GM19099 (cell line): ENCODE measurements around the gene EXOC4.

Source experiments
- POLR2A ChIP-seq: IDR thresholded peaks from 3 replicates; pipeline ENCODE4 v1.6.1; 2011; ENCODE audit warnings: low read depth; ENCODE audit not compliant: insufficient read length; ENCODE audit errors: extremely low read depth

EXOC4 gene

DNA sequence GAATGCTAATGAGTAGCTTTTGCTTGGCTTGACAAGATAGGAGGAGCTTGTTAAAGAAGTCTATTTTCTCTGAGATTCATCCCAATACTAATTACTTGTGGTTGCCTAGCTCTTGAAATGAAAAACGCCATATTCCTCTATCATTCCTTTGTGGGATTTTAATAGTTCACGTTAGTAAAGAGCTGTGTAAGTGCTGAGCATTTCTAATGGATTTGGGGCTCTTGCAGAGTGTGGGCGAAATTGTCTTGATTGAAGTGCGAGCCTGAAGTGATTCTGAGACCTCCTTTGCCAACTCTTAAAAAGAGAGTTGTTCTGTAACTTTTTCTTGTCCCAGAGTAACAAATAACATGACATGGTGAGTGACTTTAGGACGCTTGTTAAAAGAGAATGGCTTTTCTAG, 45.2 kb downstream of the EXOC4 start:
- no peak for TF ChIP-seq POLR2A

DNA sequence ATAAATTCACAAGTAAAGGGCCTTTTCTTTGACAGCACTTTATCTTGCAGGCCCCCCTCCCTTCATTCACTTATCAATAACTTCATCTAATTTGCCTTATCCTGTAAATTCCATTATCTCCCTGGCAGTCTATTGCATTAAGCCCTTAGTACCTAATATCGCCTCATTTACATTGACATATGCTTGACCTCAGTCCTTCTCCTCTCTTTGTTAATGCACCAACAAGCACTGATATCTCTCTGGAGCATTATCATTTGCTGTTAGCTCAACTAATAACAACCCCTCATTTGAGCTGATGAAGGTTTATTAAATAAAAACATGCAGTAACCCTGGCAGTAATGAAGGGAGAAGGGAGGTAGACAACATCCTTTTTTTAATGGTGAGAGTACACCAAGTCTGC, 46.8 kb downstream of the EXOC4 start:
- no peak for TF ChIP-seq POLR2A

DNA sequence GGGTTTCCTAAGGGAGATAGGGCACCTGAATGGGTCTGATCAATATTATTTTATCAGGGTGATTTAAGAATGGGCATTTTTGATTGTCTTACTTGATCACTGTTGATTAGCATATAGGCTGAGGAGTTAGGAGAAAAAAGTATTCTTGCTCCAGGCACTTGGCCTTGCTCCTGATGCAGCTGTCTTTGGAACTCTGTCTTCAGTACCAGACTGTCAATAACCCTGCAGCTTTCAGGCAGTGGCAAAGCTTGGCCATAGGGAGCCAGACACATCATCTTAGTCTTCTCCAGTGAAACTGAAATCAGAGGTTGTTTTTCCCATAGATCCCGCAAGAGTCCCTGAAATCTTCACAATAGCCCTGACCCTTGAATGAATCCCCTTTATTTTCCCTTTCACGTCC, 47.2 kb downstream of the EXOC4 start:
- no peak for TF ChIP-seq POLR2A

DNA sequence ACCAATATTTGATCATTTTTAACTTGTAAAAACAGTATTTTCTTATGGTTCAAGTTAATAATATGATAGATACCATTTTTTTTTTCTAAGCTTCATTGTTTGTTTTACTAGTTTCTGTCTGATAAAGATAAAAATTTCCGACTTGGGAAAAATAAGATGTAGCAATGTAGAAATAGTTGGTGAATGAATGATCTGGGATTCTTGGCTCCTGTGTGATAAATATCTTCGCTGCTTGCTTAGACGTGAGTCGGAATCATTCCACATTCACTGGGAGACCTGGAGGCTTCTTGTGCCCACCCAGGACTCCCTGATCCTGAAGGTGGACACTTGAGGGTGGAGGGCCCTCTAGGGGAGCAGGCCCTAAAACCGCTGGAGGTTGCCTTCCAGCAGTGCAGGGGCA, 47.9 kb downstream of the EXOC4 start:
- TF ChIP-seq POLR2A: no peak

DNA sequence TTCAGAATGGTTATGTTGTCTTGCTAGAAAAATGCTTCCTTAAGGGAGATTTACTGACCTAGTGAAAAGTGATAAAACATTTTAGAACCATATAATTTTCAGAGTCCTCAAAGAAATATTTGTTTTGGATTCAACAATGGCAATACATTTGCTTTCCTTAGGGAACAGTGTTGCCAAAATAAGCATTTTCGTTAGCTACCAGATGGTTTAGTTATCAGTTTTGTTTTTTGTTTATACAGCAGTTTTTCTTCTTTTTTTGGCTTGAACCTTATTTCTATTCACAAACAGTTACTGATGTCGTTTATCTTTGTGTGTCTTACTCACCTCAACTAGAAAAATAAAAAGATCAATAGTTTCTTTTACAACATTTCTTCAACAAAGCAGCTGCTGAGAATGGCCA, 48.6 kb downstream of the EXOC4 start:
- TF ChIP-seq POLR2A: no peak

DNA sequence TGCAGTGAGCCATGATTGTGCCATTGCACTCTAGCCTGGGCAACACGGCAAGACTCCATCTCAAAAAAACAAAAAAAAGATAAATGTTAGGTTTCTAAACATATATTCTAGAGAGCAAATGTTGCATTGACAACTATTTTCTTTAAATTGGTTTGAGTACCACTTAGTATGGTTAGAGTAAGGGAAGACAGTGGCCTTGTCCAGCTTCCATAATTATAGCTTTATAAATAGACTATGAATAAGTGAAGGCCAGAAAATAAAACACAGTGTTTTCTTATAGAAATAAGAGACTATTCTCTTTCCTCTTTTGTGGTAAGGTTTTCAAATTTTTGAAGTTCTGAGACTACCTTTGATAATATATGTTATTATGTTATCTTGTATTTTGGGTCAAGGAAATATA, 50.5 kb downstream of the EXOC4 start:
- TF ChIP-seq POLR2A: no peak

DNA sequence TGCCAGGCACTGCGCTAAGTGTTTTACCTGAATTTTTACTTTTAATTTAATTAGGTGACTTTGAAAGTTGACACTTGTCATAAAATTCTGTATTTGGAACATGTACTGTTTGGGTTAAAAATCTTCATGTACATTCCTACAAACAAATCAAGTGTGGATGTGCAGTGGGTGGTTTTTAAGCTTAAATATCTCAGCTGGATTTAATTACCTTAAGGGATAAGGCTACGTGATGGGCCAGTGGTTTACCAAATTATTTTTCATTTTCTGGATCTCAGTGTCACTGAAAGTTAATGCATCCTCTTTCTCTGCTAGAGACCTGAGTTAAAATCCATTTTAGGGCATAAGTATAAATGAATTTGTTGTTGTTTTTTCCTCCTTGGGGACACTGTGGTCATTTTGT, 51.1 kb downstream of the EXOC4 start:
- no peak for TF ChIP-seq POLR2A

DNA sequence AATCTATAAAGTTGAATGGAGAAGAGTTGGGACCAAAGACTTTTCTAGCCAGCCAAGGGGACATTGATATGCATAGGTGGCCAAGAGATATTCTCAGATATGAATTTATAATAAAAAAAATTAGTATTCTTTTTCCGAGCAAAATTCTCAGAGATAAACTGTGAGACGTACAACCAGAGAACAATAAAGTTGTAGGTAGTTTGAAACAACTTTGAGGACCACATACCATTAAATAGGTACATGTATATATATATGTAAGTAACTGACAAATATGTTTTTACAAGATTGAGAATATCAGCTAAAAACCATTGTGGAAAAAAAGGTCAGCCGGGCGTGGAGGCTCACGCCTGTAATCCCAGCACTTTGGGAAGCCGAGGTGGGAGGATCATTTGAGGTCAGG, 56.5 kb downstream of the EXOC4 start:
- TF ChIP-seq POLR2A: no peak

DNA sequence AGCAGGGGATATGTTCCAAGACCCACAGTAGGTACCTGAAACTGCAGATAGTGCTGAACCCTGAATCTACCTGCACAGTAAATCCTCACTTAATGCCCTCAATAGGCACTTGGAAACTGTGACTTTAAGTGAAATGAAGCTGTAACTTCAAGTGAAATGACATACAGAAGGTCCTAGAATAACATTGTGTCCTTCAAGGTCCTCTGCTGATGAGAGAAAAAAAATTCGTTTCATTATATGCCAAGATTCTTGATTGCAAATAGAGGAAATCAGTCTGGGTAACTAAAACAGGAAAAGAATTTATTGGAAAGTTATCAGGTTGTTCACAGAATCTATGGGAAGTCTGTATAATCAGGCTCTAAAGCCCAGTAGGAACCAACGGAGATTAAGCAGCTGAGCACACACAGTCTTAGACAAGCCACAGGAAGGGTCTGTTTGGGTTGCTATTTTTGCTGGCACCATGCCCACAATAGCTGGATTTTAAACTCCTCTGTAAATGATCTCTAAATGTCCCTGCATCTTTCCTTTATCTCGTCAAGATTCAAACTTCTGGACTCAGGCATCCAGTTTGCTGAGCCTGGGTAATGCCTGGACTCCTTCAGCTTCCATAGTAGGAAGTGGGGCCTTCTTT, 57.5 kb downstream of the EXOC4 start:
- no peak for TF ChIP-seq POLR2A

DNA sequence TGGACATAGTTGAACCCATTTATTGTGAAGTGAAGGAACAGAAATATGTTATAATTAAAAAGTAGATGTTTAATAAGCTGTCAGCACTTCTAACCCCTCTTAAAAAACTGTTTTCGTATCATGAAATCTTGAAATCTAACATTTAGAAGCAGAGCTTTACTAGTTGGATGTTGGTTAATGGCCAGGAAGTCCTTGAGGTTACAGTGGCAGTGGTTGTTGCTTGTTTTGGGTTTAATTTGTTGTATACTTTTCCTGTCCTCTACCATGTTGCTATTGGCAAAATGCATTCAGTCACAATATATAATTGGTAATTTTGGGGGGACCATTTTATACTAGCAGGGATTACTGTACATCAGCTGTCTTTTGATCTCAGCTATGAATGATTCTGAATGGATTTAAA, 60.7 kb downstream of the EXOC4 start:
- no peak for TF ChIP-seq POLR2A

DNA sequence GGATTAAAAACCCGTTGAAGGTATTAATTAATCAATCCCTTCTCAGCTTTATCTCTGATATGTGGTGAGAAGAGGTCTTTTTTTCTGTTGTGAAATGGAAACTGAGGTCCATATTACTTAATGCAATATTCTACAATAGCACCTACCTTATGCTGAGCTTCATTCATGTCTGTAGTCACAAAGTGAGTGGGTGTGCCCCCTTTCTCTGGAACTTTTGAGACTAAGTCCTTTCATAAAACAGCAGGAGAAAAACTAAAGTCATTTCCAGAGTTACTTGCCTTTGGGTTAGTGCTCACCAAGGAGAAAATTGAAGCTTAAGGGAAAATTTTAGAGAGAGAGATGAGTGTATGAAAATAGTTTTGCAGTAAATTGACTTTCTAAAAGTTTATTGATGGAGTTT, 61.2 kb downstream of the EXOC4 start:
- no peak for TF ChIP-seq POLR2A

DNA sequence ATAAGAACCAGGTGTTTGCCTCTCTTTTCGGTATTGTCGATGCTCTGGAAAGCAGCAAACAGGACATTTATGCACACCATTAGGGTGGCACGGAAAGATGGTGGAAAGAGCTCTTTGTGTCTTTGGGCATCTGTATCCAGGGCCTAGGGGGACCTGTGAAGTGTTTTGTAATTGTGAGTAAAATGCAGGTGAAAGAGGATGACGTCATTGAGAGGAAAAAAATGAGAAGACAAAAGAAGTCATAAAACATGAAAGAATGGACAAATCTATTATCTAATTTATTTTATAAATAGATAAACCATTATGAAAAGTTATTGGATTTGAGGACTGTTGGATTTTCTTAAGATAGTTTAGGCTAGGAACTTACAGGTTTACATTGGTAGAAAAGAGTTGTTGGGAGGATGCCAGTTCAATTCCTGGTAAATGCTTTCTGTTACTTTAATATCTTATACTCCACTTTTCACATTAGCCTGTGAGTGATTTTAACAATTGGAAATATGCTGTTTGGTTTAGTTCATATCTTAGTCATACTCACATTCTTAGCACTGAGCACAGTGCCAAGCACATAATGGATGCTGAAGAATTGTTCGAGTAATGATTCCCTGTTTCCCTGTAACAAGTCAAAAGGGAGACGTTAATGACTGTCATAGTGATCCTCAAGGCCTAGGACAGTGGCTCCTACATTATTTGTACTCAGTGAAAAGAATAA, 62.6 kb downstream of the EXOC4 start:
- TF ChIP-seq POLR2A: no peak

DNA sequence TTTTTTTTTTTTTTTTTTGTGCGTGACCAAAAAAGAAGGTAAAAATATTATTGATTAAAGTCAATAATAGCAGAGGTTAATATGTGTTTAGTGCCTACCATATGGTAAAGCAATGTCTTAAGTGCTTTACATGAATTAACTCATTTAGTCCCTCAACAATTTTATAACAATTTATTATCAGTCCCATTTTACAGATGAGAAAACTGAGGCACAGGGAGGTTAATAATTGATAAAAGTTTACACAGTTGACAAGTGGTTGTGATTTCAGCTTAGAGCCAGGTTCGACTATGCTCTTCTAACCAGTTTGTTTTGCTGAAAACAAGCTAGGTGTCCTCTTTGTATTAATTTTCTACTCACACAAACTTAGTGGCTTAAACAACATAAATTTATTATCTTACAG, 67.0 kb downstream of the EXOC4 start:
- no peak for TF ChIP-seq POLR2A

DNA sequence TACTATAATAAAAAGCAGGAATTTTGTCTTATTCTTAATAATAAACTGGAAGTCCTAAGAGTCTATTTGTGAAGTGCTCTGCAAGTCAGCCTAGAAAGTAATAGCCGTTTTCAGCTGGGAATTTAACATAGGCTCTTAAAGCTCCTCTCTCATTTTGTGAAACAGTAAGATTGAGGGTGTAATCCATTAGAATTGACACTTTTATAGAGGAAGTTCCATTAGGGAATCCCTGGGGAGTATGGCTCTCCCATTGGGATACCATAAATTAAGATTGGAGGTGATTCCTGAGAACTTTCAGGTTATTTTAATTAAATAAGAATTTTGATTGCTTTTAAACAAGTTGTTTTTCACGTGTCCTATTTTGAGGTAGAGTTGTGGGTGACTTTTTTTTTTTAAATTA, 68.0 kb downstream of the EXOC4 start:
- TF ChIP-seq POLR2A: no peak

DNA sequence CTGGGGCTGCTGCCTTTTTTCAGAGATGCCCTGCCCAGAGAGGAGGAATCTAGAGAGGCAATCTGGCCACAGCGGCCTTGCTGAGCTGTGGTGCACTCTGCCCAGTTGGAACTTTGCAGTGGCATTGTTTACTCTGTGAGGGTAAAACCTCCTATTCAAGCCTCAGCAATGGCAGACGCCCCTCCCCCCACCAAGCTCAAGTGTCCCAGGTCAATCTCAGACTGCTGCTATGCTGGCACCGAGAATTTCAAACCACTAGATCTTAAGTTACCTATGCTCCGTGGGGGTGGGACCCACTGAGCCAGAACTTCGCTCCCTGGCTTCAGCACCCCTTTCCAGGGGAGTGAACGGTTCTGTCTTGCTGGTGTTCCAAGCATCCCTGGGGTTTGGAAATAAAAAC, 77.2 kb downstream of the EXOC4 start:
- no peak for TF ChIP-seq POLR2A

DNA sequence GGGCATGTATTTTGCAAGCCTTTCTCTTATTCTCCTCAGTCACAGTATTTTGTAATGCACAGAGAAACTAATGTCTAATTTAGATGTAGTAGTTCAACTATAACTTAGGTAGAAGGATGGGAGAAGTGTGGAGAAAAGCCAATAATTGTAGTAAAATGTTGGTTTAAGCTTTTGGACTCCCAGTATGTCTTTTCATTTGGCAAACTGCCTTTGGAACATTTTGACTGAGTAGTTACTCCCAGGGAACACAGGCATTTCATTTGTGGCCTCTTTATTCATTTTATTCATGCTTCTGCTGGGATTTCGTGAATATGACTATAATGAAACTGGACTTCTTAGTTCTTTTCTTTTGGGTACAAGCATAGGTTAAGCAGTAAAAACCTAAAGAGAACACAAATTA, 79.0 kb downstream of the EXOC4 start:
- TF ChIP-seq POLR2A: no peak

DNA sequence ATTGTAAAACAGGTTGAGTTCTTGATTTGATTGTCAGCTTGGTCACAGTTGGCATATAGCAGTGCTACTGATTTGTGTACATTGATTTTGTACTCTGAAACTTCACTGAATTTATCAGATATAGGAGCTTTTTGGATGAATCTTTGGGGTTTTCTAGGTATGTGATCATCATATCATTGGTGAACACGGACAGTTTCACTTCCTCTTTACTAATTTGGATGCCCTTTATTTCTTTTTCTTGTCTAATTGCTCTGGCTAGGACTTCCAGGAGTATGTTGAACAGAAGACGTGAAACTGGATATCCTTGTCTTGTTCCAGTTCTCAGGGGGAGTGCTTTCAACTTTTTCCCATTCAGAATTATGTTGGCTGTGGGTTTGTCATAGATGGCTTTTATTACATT, 86.9 kb downstream of the EXOC4 start:
- no peak for TF ChIP-seq POLR2A
